ENCODE measurements around the gene GAPVD1.

The GAPVD1 gene

DNA sequence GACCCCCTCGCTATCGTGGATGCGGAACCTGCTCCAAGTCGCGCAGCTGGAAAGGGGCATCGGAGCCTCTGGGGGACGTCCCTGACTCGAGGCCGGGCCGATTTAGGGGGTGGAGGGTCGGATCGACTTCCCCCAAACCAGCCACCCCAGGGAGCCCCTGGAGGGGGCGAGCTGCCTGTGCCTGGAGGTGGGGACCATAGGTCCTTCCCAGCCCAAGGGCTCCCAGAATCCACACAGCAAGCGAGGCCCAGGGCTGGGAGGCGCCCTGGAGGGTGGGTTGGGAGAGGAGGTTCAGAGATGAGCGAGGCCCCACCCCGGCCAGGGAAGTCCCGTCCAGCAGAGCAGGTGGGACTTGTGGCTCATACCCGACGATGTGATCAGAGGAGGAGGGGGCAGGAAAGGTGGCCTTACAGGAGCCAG, 147.6 kb downstream of the GAPVD1 start:
- H2AFZ ChIP-seq (ENCODE audit: low read depth, low read length), result no peak overlapping the region
- peaks cover 19% of the 10 kb centered on the region for H3K4me1 ChIP-seq (ENCODE audit: insufficient read depth, low read length)
- H3K27ac ChIP-seq (ENCODE audit: low read length), result no peak overlapping the region
- DNase-seq (no peak), ATAC-seq (ENCODE audit: insufficient read depth, low read depth) (no peak)
- H3K4me3 ChIP-seq (ENCODE audit: low read depth in 1 of 2, low read length in 2 of 2), result no peak overlapping the region
- no peaks in the 10 kb centered on the region for H3K27me3 ChIP-seq (ENCODE audit: insufficient read depth, low read length, poor library complexity)
- H4K20me1 ChIP-seq (ENCODE audit: insufficient read depth, low read length), result peaks cover 7% of the 10 kb centered on the region; the same call in 1 of the 2 replicates
- H3K9ac ChIP-seq (ENCODE audit: low read depth, low read length), result no peak overlapping the region
- no peaks in the 10 kb centered on the region for H3K9me3 ChIP-seq (ENCODE audit: insufficient read depth, low read length, severe bottlenecking)
- TF ChIP-seq, protein P1, sequence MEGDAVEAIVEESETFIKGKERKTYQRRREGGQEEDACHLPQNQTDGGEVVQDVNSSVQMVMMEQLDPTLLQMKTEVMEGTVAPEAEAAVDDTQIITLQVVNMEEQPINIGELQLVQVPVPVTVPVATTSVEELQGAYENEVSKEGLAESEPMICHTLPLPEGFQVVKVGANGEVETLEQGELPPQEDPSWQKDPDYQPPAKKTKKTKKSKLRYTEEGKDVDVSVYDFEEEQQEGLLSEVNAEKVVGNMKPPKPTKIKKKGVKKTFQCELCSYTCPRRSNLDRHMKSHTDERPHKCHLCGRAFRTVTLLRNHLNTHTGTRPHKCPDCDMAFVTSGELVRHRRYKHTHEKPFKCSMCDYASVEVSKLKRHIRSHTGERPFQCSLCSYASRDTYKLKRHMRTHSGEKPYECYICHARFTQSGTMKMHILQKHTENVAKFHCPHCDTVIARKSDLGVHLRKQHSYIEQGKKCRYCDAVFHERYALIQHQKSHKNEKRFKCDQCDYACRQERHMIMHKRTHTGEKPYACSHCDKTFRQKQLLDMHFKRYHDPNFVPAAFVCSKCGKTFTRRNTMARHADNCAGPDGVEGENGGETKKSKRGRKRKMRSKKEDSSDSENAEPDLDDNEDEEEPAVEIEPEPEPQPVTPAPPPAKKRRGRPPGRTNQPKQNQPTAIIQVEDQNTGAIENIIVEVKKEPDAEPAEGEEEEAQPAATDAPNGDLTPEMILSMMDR (IDR thresholded peaks at IDR 0.05; ENCODE audit: borderline replicate concordance, extremely low read depth, low read length, poor library complexity, severe bottlenecking), result no peak
- no peak for TF ChIP-seq EZH2 (IDR thresholded peaks at IDR 0.05; ENCODE audit: borderline replicate concordance, low read depth, low read length, severe bottlenecking)
- no peaks in the 10 kb centered on the region for H3K36me3 ChIP-seq (ENCODE audit: insufficient read depth, low read length)
- no peak overlapping the region for H3K4me2 ChIP-seq (ENCODE audit: insufficient read depth, low read length)
- no peaks in the 10 kb centered on the region for H3K79me2 ChIP-seq (ENCODE audit: insufficient read depth, low read length)

DNA sequence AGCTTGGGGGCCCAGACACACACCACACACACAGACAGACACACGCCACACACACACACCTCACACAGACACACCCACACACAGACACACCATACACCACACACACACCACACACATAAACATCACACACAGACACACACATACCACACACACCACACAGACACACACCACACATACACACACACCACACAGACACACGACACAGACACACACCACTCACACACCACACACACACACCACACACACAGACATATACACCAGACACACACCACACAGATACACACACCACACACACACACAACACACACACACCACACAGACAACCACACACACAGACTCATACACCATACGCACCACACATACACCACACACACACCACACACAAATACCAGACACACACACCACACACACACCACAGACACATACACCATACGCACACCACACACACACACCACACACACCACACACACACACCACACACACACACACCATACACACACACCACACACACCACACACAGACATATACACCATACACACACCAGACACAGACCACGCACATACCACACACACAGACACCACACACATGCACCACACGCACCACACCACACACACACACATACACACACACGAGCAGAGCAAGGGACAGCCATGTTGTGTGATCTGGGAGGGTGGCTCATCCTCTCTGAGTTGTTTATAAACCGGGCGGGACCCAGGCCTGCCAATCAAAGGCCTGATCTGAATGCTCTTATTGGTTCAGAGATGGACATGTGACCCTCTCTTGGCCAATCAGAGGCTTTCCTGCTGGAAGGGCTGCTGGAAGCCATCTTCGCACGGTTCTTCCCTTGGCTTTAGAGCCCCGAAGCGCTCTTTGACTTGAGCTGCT, 148.3 kb downstream of the GAPVD1 start:
- 0 out of 3 replicates have a peak, but pooled peaks have one; percentile 20 for ATAC-seq (ENCODE audit: insufficient read depth, low read depth)
- Histone ChIP-seq H3K27ac (ENCODE audit: low read length) (no peak overlapping the region), H3K4me3 (ENCODE audit: low read depth in 1 of 2, low read length in 2 of 2) (no peak overlapping the region), H2AFZ (ENCODE audit: low read depth, low read length) (0 out of 2 replicates have a peak overlapping the region, but pooled peaks have one; percentile 43), H4K20me1 (ENCODE audit: insufficient read depth, low read length) (peaks cover 7% of the 10 kb centered on the region; the same call in 1 of the 2 replicates), H3K36me3 (ENCODE audit: insufficient read depth, low read length) (no peaks in the 10 kb centered on the region), H3K4me2 (ENCODE audit: insufficient read depth, low read length) (peak overlapping the region; percentile 32; the same call in 1 of the 2 replicates), H3K79me2 (ENCODE audit: insufficient read depth, low read length) (no peaks in the 10 kb centered on the region), H3K4me1 (ENCODE audit: insufficient read depth, low read length) (peaks cover 19% of the 10 kb centered on the region), H3K27me3 (ENCODE audit: insufficient read depth, low read length, poor library complexity) (no peaks in the 10 kb centered on the region), H3K9ac (ENCODE audit: low read depth, low read length) (no peak overlapping the region), H3K9me3 (ENCODE audit: insufficient read depth, low read length, severe bottlenecking) (no peaks in the 10 kb centered on the region)
- TF ChIP-seq EZH2 (IDR thresholded peaks at IDR 0.05; ENCODE audit: borderline replicate concordance, low read depth, low read length, severe bottlenecking), result no peak
- TF ChIP-seq, protein P1 (IDR thresholded peaks at IDR 0.05; ENCODE audit: borderline replicate concordance, extremely low read depth, low read length, poor library complexity, severe bottlenecking), result no peak
- DNase-seq, result peak; percentile 52

DNA sequence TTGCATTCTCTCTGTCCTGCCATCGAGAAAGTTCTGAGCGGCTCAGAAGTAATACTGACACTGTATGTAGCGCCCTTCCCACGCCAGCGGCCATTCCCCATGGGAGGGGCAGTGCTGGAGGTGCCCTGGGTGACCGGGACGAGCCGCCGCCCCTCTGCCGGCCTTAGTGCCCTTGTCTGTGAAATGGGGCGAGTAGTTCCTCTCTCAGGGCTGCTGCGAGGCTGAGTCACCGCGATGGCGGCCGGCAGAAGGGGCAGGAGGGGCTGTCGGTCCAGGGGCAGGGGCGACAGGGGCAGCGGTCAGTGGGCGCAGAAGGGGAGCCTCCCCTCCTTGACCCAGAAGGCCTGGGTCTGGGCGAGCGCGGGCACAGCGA, 148.9 kb downstream of the GAPVD1 start:
- Histone ChIP-seq H3K27ac (ENCODE audit: low read length) (no peak overlapping the region), H3K9me3 (ENCODE audit: insufficient read depth, low read length, severe bottlenecking) (no peaks in the 10 kb centered on the region), H2AFZ (ENCODE audit: low read depth, low read length) (0 out of 2 replicates have a peak overlapping the region, but pooled peaks have one; percentile 43), H3K79me2 (ENCODE audit: insufficient read depth, low read length) (no peaks in the 10 kb centered on the region), H3K4me3 (ENCODE audit: low read depth in 1 of 2, low read length in 2 of 2) (no peak overlapping the region), H3K9ac (ENCODE audit: low read depth, low read length) (no peak overlapping the region), H3K27me3 (ENCODE audit: insufficient read depth, low read length, poor library complexity) (no peaks in the 10 kb centered on the region), H3K4me1 (ENCODE audit: insufficient read depth, low read length) (peaks cover 19% of the 10 kb centered on the region), H3K4me2 (ENCODE audit: insufficient read depth, low read length) (no peak overlapping the region), H4K20me1 (ENCODE audit: insufficient read depth, low read length) (peaks cover 7% of the 10 kb centered on the region; the same call in 1 of the 2 replicates), H3K36me3 (ENCODE audit: insufficient read depth, low read length) (no peaks in the 10 kb centered on the region)
- DNase-seq (no peak), ATAC-seq (ENCODE audit: insufficient read depth, low read depth) (no peak)
- TF ChIP-seq, protein P1 (IDR thresholded peaks at IDR 0.05; ENCODE audit: borderline replicate concordance, extremely low read depth, low read length, poor library complexity, severe bottlenecking), result no peak
- no peak for TF ChIP-seq EZH2 (IDR thresholded peaks at IDR 0.05; ENCODE audit: borderline replicate concordance, low read depth, low read length, severe bottlenecking)

Measured in DND-41 (cell line).